ENCODE results near the gene ABCF3. TPM values are rescaled to one million over a fixed set of nuclear protein-coding genes. Genes with fewer than 3 reads are reported as not detected.

Gene ABCF3
- total RNA-seq, 6 experiments from 2014 or later: 33.7 to 40.6 (median 38.5) TPM

DNA sequence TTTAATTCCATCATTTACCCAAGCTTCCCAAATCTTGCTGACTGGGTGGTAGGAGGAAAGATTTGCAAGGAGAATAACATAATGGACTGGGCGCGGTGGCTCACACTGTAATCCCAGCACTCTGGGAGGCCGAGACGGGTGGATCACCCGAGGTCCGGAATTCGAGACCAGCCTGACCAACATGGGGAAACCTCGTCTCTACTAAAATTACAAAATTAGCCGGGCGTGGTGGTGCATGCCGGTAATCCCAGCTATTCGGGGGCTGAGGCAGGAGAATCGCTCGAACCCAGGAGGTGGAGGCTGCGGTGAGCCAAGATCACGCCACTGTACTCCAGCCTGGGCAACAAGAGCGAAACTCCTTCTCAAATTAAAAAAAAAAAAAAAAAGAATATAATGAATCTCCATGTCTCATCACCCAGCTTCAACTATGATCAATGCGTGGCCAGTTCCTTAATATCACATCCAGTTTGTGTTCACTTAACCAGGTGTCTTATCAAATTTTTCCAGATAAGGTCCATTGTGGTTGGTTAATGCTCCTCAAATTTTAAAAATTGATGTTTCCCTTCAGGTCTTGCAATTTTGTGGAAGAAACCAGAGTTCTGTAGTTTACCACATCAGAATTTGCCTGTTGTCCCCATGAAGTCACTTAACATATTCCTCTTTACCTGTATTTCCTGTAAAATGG is 1.3 kb upstream of the ABCF3 start:
- peaks cover 19 to 64% (median 44%) of the 10 kb centered on the region in 4 donors for H3K36me3 ChIP-seq
- DNase-seq: no peak

DNA sequence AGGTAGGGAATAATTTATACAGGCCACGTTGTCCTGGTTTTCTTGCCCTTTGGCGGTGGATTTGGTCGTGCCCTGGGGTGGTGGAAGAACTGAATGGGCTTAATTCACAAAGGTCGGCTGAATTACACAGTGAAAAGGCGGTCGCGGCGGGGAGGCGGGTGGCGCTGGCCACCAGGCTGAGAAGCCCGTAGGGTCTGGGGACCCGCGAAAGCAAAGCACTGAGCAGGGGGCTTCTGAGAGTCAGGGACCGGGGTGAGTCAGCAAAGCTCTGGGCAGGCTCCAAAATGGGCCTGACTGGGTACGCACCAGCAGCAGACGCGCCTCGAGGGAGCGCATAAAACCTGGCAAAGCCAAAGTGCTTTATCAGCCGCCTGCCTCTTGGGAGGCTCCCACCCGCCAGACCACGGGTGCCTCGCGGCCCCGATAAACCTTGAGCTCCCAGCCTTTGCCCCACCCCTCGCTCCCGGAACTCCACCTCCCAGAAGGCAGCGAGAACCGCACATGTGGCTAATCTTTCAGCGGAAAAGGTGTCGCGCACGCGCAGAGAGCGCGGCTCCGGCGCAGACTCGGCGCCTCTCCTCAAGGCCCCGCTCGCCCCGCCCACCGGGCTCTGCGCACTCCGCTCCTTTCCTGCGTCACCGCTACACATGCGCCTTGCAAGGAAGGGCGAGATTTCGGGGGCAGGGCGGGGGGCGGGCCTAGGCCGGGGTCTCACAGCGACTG is 377 bp upstream of the ABCF3 start:
- no peaks in the 10 kb centered on the region for H3K9me3 ChIP-seq
- intact Hi-C loops (cut with DNase I): no loop called here
- under 1% methylated on average over 21 of the region's 55 CpGs for WGBS (ENCODE audit: insufficient coverage, low coverage, low lambda C conversion rate, missing lambda C conversion rate)
- no peaks in the 10 kb centered on the region for H3K27me3 ChIP-seq
- TF ChIP-seq, protein P1, sequence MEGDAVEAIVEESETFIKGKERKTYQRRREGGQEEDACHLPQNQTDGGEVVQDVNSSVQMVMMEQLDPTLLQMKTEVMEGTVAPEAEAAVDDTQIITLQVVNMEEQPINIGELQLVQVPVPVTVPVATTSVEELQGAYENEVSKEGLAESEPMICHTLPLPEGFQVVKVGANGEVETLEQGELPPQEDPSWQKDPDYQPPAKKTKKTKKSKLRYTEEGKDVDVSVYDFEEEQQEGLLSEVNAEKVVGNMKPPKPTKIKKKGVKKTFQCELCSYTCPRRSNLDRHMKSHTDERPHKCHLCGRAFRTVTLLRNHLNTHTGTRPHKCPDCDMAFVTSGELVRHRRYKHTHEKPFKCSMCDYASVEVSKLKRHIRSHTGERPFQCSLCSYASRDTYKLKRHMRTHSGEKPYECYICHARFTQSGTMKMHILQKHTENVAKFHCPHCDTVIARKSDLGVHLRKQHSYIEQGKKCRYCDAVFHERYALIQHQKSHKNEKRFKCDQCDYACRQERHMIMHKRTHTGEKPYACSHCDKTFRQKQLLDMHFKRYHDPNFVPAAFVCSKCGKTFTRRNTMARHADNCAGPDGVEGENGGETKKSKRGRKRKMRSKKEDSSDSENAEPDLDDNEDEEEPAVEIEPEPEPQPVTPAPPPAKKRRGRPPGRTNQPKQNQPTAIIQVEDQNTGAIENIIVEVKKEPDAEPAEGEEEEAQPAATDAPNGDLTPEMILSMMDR (IDR thresholded peaks at IDR 0.05): no peak
- TF ChIP-seq POLR2A (IDR thresholded peaks at IDR 0.05): no peak
- DNase-seq: peak; percentile 99 to 100 (median 99)
- peak overlapping the region; percentile 94 to 97 (median 96) for H3K4me3 ChIP-seq
- H3K36me3 ChIP-seq: peaks cover 19 to 64% (median 44%) of the 10 kb centered on the region in 4 donors
- ATAC-seq: peak; percentile 93 to 97 (median 96)
- peak overlapping the region; percentile 72 to 88 (median 85) for H3K27ac ChIP-seq
- H3K4me1 ChIP-seq: peaks cover 0 to 15% (median 0%) of the 10 kb centered on the region in 4 donors

More for the DNA sequence above, 1.3 kb upstream of the ABCF3 start:
- Histone ChIP-seq H3K27ac (no peak overlapping the region), H3K9me3 (no peaks in the 10 kb centered on the region), H3K4me3 (no peak overlapping the region), H3K27me3 (no peaks in the 10 kb centered on the region), H3K4me1 (peaks cover 0 to 15% (median 0%) of the 10 kb centered on the region in 4 donors)
- intact Hi-C loops (cut with DNase I): no loop called here
- no peak for ATAC-seq
- no peak for TF ChIP-seq POLR2A (IDR thresholded peaks at IDR 0.05)
- TF ChIP-seq, protein P1 (IDR thresholded peaks at IDR 0.05): no peak
- WGBS (ENCODE audit: insufficient coverage, low coverage, low lambda C conversion rate, missing lambda C conversion rate): 92% methylated on average over 13 of the region's 18 CpGs

DNA sequence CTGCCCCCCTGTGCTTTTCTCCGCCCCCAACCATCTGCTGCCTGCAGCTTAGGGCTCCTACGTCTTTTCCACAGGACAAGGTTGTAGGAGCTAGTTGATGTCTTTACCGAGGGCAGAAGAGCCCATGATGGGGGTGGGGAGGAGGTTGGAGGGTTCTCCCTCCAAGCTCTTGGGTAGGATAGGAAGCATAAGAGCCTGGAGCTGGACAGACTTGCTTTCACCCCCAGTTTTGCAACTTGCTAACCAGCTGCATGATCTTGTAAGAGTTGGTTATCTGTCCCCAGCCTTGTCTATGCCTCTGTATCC is 856 bp downstream of the ABCF3 start:
- Histone ChIP-seq H3K4me3 (peak overlapping the region; percentile 94 to 97 (median 96)), H3K9me3 (no peaks in the 10 kb centered on the region), H3K27me3 (no peaks in the 10 kb centered on the region), H3K27ac (peak overlapping the region in 2 of 3 donors; percentile 72 to 88), H3K4me1 (peaks cover 0 to 15% (median 0%) of the 10 kb centered on the region in 4 donors), H3K36me3 (peaks cover 15 to 64% (median 39%) of the 10 kb centered on the region in 4 donors)
- intact Hi-C loops (cut with DNase I): no loop called here
- TF ChIP-seq, protein P1 (IDR thresholded peaks at IDR 0.05): no peak
- no peak for TF ChIP-seq POLR2A (IDR thresholded peaks at IDR 0.05)
- no peak for DNase-seq
- 0% methylated on average over 1 of the region's 3 CpGs for WGBS (ENCODE audit: insufficient coverage, low coverage, low lambda C conversion rate, missing lambda C conversion rate)
- no peak for ATAC-seq

DNA sequence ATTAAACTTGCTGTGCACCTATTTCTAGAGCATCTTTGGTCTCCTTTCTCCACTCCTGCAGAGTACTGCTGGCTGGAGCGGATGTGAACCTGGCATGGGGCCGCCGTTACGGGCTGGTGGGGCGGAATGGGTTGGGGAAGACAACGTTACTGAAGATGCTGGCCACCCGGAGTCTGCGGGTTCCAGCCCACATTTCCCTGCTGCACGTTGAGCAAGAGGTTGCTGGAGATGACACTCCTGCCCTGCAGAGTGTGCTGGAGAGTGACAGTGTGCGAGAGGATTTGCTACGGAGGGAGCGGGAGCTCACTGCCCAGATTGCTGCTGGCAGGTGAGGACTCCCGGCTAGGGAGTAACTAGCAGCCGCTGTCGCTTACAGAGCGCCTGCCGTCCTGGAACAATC is 2.1 kb downstream of the ABCF3 start:
- no peak for DNase-seq

More for the DNA sequence above, 2.1 kb downstream of the ABCF3 start:
- peaks cover 11 to 64% (median 41%) of the 10 kb centered on the region in 4 donors for H3K36me3 ChIP-seq
- no peaks in the 10 kb centered on the region for H3K27me3 ChIP-seq
- no peaks in the 10 kb centered on the region for H3K9me3 ChIP-seq
- intact Hi-C loops (cut with DNase I): no loop called here
- H3K4me1 ChIP-seq: peaks cover 0 to 15% (median 0%) of the 10 kb centered on the region in 4 donors
- H3K4me3 ChIP-seq: no peak overlapping the region
- TF ChIP-seq POLR2A (IDR thresholded peaks at IDR 0.05): no peak
- TF ChIP-seq, protein P1 (IDR thresholded peaks at IDR 0.05): no peak
- 80% methylated on average over 3 of the region's 17 CpGs for WGBS (ENCODE audit: insufficient coverage, low coverage, low lambda C conversion rate, missing lambda C conversion rate)
- no peak overlapping the region for H3K27ac ChIP-seq
- ATAC-seq: no peak

Measured in right lobe of liver (tissue), 6 donors.